Measurements from ENCODE around the gene FGFR2.

- TF ChIP-seq GATA2 (IDR thresholded peaks at IDR 0.05; ENCODE audit: low read depth, low read length) (no peak), GATA3 (IDR thresholded peaks at IDR 0.05; ENCODE audit: low read depth, low read length) (no peak)
Measured at GRCh38 chr10:121594076-121594475, 4.2 kb downstream of the FGFR2 start.
